WERI-Rb-1 (cell line): ENCODE results near the gene GUCY1B1.

Experiments
- DNase-seq: peaks from one replicate; pipeline ENCODE4 v3.0.0-alpha.2; 2020
- H3K27ac ChIP-seq: fragments of 250-450 bp; sonication (Bioruptor Pico); 2 replicates; pipeline ENCODE4 v1.5.1; 2020; ENCODE audit warnings: mild to moderate bottlenecking, moderate library complexity
- H3K27me3 ChIP-seq: fragments of 250-450 bp; sonication (Bioruptor Pico); 2 replicates; pipeline ENCODE4 v1.5.1; 2021; ENCODE audit warnings: mild to moderate bottlenecking, low read depth, moderate library complexity; ENCODE audit not compliant: insufficient read depth, severe bottlenecking
- H3K36me3 ChIP-seq: fragments of 250-450 bp; sonication (Bioruptor Pico); 2 replicates; pipeline ENCODE4 v1.5.1; 2020; ENCODE audit warnings: mild to moderate bottlenecking, moderate library complexity
- H3K4me3 ChIP-seq: 2 replicates; pipeline ENCODE4 v1.5.1; 2011; ENCODE audit warnings: low read depth, mild to moderate bottlenecking, control low read depth, low read length
- H3K9me3 ChIP-seq: fragments of 250-450 bp; sonication (Bioruptor Pico); 2 replicates; pipeline ENCODE4 v1.5.1; 2021; ENCODE audit warnings: mild to moderate bottlenecking, moderate library complexity; ENCODE audit not compliant: severe bottlenecking
- CTCF ChIP-seq: IDR thresholded peaks from 2 replicates; pipeline ENCODE4 v1.5.1; 2011; ENCODE audit warnings: low read depth, mild to moderate bottlenecking, control low read depth, inconsistent platforms, low read length

Gene GUCY1B1

GRCh38 chr4:155762334-155762733 lies 3.5 kb downstream of the GUCY1B1 start:
- H3K9me3 ChIP-seq, result no peaks in the 10 kb centered on the region
- TF ChIP-seq CTCF, result no peak
- H3K27ac ChIP-seq, result no peak overlapping the region
- H3K36me3 ChIP-seq, result no peaks in the 10 kb centered on the region
- no peak for DNase-seq
- no peak overlapping the region for H3K4me3 ChIP-seq
- no peaks in the 10 kb centered on the region for H3K27me3 ChIP-seq

GRCh38 chr4:155763551-155763950 lies 4.7 kb downstream of the GUCY1B1 start:
- H3K27ac ChIP-seq, result no peak overlapping the region
- no peak for DNase-seq
- no peaks in the 10 kb centered on the region for H3K27me3 ChIP-seq
- no peak overlapping the region for H3K4me3 ChIP-seq
- no peaks in the 10 kb centered on the region for H3K36me3 ChIP-seq
- no peaks in the 10 kb centered on the region for H3K9me3 ChIP-seq
- no peak for TF ChIP-seq CTCF

GRCh38 chr4:155765149-155765548 lies 6.3 kb downstream of the GUCY1B1 start:
- H3K27me3 ChIP-seq, result no peaks in the 10 kb centered on the region

GRCh38 chr4:155766622-155767021 lies 7.8 kb downstream of the GUCY1B1 start:
- H3K27ac ChIP-seq, result no peak overlapping the region
- DNase-seq, result no peak
- no peak for TF ChIP-seq CTCF
- no peaks in the 10 kb centered on the region for H3K9me3 ChIP-seq
- H3K27me3 ChIP-seq, result no peaks in the 10 kb centered on the region
- H3K36me3 ChIP-seq, result no peaks in the 10 kb centered on the region
- no peak overlapping the region for H3K4me3 ChIP-seq

More at GRCh38 chr4:155765149-155765548, 6.3 kb downstream of the GUCY1B1 start:
- H3K36me3 ChIP-seq, result no peaks in the 10 kb centered on the region
- no peaks in the 10 kb centered on the region for H3K9me3 ChIP-seq
- no peak for DNase-seq
- H3K4me3 ChIP-seq, result no peak overlapping the region
- no peak for TF ChIP-seq CTCF
- H3K27ac ChIP-seq, result no peak overlapping the region

GRCh38 chr4:155768370-155768769 lies 9.5 kb downstream of the GUCY1B1 start:
- TF ChIP-seq CTCF, result no peak
- DNase-seq, result no peak

GRCh38 chr4:155769090-155769489 lies 10.3 kb downstream of the GUCY1B1 start:
- no peak for TF ChIP-seq CTCF
- no peak overlapping the region for H3K27ac ChIP-seq
- no peaks in the 10 kb centered on the region for H3K9me3 ChIP-seq
- H3K4me3 ChIP-seq, result no peak overlapping the region
- H3K36me3 ChIP-seq, result no peaks in the 10 kb centered on the region
- DNase-seq, result no peak
- H3K27me3 ChIP-seq, result no peaks in the 10 kb centered on the region

More at GRCh38 chr4:155768370-155768769, 9.5 kb downstream of the GUCY1B1 start:
- no peak overlapping the region for H3K27ac ChIP-seq
- H3K4me3 ChIP-seq, result no peak overlapping the region
- H3K9me3 ChIP-seq, result no peaks in the 10 kb centered on the region
- no peaks in the 10 kb centered on the region for H3K27me3 ChIP-seq
- H3K36me3 ChIP-seq, result no peaks in the 10 kb centered on the region
